SK-N-MC (cell line): ENCODE results near the gene MESD.

Experiments
- EZH2 ChIP-seq: fragments of 200-600 bp; sonication (generic); IDR thresholded peaks from one replicate; pipeline ENCODE4 v1.6.1; 2017; ENCODE audit warnings: antibody characterized with exemption
- POLR2AphosphoS5 ChIP-seq: IDR thresholded peaks from 2 replicates; pipeline ENCODE4 v1.6.1; 2012; ENCODE audit warnings: mild to moderate bottlenecking, low read depth, low read length, borderline replicate concordance

GRCh38 chr15:81032355-81032754, 42.7 kb upstream of the MESD start:
- TF ChIP-seq EZH2 = no peak
- TF ChIP-seq POLR2AphosphoS5 = no peak
